Kidney epithelial cell (primary cell): Measurements from ENCODE around the gene SLC37A3. TPM values are rescaled to one million over a fixed set of nuclear protein-coding genes. Genes with fewer than 3 reads are reported as not detected.

Experiments used
- DNase-seq: peaks from one replicate; pipeline ENCODE4 v3.0.0-alpha.2; 2010; ENCODE audit warnings: low read depth
- H3K27me3 ChIP-seq: 2 replicates; pipeline ENCODE4 v1.6.0; 2011; ENCODE audit warnings: low read length; ENCODE audit not compliant: control insufficient read depth, insufficient read depth
- H3K36me3 ChIP-seq: 2 replicates; pipeline ENCODE4 v1.5.1; 2011; ENCODE audit warnings: low read length; ENCODE audit not compliant: control insufficient read depth, insufficient read depth
- H3K4me3 ChIP-seq: 2 replicates; pipeline ENCODE4 v1.5.1; 2011; ENCODE audit warnings: low read depth, mild to moderate bottlenecking, control low read depth, low read length
- total RNA-seq: library from RNA; depleted of rRNA; stranded (reverse); fragments of >200 nt; gene quantifications from 2 replicates; pipeline ENCODE4 v1.2.3, GENCODE V29; 2015
- TF ChIP-seq, protein P1 (sequence below): IDR thresholded peaks from 2 replicates; pipeline ENCODE4 v1.5.1; 2011; ENCODE audit warnings: mild to moderate bottlenecking, moderate library complexity, low read length, control low read depth, inconsistent platforms; ENCODE audit not compliant: insufficient read depth, poor library complexity, severe bottlenecking

The SLC37A3 gene
- total RNA-seq, 1 donor from 2014 or later = 34.7 TPM

DNA sequence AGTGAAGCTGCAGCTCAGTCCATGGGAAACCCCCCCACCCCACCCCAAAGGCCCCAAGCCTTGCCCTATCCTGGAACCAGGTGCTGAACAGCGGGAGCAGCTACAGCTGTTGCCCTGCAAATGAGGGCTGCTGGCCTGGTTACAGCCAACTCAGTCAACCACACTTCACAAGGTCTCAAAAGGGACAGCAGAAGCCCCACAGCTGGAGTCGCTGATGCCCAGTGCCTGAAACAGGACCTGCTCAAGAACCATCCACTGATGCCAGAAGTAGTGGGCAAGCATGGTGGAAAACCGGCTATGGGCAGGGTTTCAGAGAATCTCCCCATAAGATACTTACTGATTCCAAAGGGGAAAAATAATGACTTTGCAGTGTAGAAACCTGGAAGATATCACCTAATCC, 110.3 kb downstream of the SLC37A3 start:
- TF ChIP-seq, protein P1, sequence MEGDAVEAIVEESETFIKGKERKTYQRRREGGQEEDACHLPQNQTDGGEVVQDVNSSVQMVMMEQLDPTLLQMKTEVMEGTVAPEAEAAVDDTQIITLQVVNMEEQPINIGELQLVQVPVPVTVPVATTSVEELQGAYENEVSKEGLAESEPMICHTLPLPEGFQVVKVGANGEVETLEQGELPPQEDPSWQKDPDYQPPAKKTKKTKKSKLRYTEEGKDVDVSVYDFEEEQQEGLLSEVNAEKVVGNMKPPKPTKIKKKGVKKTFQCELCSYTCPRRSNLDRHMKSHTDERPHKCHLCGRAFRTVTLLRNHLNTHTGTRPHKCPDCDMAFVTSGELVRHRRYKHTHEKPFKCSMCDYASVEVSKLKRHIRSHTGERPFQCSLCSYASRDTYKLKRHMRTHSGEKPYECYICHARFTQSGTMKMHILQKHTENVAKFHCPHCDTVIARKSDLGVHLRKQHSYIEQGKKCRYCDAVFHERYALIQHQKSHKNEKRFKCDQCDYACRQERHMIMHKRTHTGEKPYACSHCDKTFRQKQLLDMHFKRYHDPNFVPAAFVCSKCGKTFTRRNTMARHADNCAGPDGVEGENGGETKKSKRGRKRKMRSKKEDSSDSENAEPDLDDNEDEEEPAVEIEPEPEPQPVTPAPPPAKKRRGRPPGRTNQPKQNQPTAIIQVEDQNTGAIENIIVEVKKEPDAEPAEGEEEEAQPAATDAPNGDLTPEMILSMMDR = no peak
- no peaks in the 10 kb centered on the region for H3K27me3 ChIP-seq
- no peak overlapping the region for H3K4me3 ChIP-seq
- no peaks in the 10 kb centered on the region for H3K36me3 ChIP-seq
- no peak for DNase-seq

DNA sequence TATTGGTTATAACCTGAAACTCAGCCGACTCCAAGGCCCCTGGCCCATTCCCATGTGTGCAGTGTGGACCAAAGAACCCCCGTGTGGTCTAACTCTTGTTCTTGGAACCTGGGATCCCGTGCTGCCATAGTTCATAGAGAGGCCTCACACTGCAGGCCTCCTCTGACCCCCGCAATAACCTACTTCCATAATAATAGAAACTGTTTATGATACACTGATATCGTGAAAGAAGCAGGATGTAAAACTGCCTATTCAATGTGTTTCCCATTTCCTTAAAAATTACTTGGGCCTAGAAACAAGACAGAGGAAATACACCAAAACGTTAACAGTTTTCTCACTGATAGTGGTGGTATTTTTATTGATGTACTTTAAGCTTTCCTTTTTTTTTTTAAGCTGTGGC, 112.4 kb downstream of the SLC37A3 start:
- no peak for DNase-seq
- TF ChIP-seq, protein P1 = no peak
- H3K27me3 ChIP-seq = no peaks in the 10 kb centered on the region
- H3K36me3 ChIP-seq = no peaks in the 10 kb centered on the region
- no peak overlapping the region for H3K4me3 ChIP-seq

DNA sequence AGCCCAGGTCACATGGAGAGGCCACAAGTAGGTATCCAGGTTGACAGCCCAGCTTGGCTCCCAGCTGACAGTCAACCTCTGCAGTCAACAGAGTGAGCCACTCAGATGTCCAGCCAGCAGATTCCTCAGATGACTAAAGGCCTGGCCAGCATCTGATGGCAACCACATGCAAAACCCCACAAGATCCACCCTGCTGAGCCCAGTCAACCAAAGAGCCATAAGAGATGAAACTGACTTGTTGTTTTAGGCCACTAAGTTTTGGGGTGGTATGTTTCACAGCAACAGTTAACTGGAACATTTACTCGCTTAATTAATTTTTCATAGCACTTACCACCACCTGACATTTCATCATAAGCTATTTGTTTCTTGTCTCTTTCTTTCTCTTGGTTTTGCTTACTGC, 114.3 kb downstream of the SLC37A3 start:
- Histone ChIP-seq H3K4me3 (no peak overlapping the region), H3K27me3 (no peaks in the 10 kb centered on the region), H3K36me3 (no peaks in the 10 kb centered on the region)
- DNase-seq = no peak
- TF ChIP-seq, protein P1 = no peak

Other genes with a start within 250 kb of the SLC37A3 start
- 9.7 and 11.5 TPM in 2 replicates for gene KDM7A, start 221.5 kb downstream of the SLC37A3 start, total RNA-seq
- gene RAB19, start 5.5 kb upstream of the SLC37A3 start, total RNA-seq = 6.4 and 10.2 TPM in 2 replicates
- gene MKRN1, start 81.0 kb upstream of the SLC37A3 start, total RNA-seq = 58.3 and 62.9 TPM in 2 replicates
- gene DENND2A, start 242.3 kb upstream of the SLC37A3 start, total RNA-seq = 11.2 and 14.8 TPM in 2 replicates